WTC11 (cell line): ENCODE measurements around the gene PLCG2. TPM values are rescaled to one million over a fixed set of nuclear protein-coding genes. Genes with fewer than 3 reads are reported as not detected.

Experiments used
- ATAC-seq: fragments of 200-7000 bp; cut with Tn5 transposase; 2 replicates; pipeline ENCODE4 v1.10.0; 2021; ENCODE audit warnings: mild to moderate bottlenecking, moderate library complexity
- CTCF ChIA-PET: fragments of 300-600 bp; sonication (Branson Sonifier 250); formaldehyde crosslinking; loops from one replicate; lab custom pipeline; 2021; ENCODE audit warnings: antibody characterized with exemption; lab: Charles Lee
- POLR2A ChIA-PET: fragments of 350-600 bp; sonication (Branson Sonifier 250); formaldehyde crosslinking; loops from one replicate; lab custom pipeline; 2021; ENCODE audit warnings: antibody characterized with exemption; lab: Charles Lee
- DNase-seq: peaks from one replicate; pipeline ENCODE4 v3.0.0; 2021; ENCODE audit warnings: low spot score
- H3K27ac Mint-ChIP-seq: 2 replicates; pipeline ENCODE4 v1.8.0; 2021; ENCODE audit warnings: mixed read lengths
- H3K27me3 Mint-ChIP-seq: 2 replicates; pipeline ENCODE4 v1.8.0; 2021; ENCODE audit warnings: low read depth, mild to moderate bottlenecking, moderate library complexity, mixed read lengths
- H3K36me3 Mint-ChIP-seq: 2 replicates; pipeline ENCODE4 v1.8.0; 2021; ENCODE audit warnings: mixed read lengths
- H3K4me1 Mint-ChIP-seq: 2 replicates; pipeline ENCODE4 v1.8.0; 2022; ENCODE audit warnings: mixed read lengths
- H3K4me3 Mint-ChIP-seq: 2 replicates; pipeline ENCODE4 v1.8.0; 2021; ENCODE audit warnings: mild to moderate bottlenecking, moderate library complexity, mixed read lengths
- H3K9me3 Mint-ChIP-seq: 2 replicates; pipeline ENCODE4 v1.8.0; 2021; ENCODE audit warnings: mixed read lengths
- ATF2 ChIP-seq: sonication (generic); formaldehyde crosslinking; IDR thresholded peaks from 2 replicates; pipeline ENCODE4 v1.8.1; 2022; ENCODE audit warnings: low read depth, missing genetic modification reagents, borderline replicate concordance
- ELF4 ChIP-seq: sonication (generic); formaldehyde crosslinking; IDR thresholded peaks from 2 replicates; pipeline ENCODE4 v1.8.1; 2022; ENCODE audit warnings: low read depth, mild to moderate bottlenecking, moderate library complexity, missing genetic modification reagents
- ESRRA ChIP-seq: sonication (generic); formaldehyde crosslinking; IDR thresholded peaks from 2 replicates; pipeline ENCODE4 v1.8.1; 2022; ENCODE audit warnings: mild to moderate bottlenecking, missing genetic modification reagents, borderline replicate concordance
- GTF2I ChIP-seq: fragments of 250-450 bp; sonication (Bioruptor Pico); conservative IDR thresholded peaks from 2 replicates; pipeline ENCODE4 v1.4.0; 2021; ENCODE audit warnings: mild to moderate bottlenecking
- JUN ChIP-seq: sonication (generic); formaldehyde crosslinking; IDR thresholded peaks from 2 replicates; pipeline ENCODE4 v1.8.0; 2023; ENCODE audit warnings: mild to moderate bottlenecking, missing genetic modification reagents
- PRRX2 ChIP-seq: fragments of 250-450 bp; sonication (Bioruptor Pico); IDR thresholded peaks from 2 replicates; pipeline ENCODE4 v1.8.0; 2021; ENCODE audit warnings: mild to moderate bottlenecking
- RELA ChIP-seq: sonication (generic); formaldehyde crosslinking; IDR thresholded peaks from 2 replicates; pipeline ENCODE4 v1.8.1; 2022; ENCODE audit warnings: missing genetic modification reagents, mild to moderate bottlenecking, borderline replicate concordance
- SMAD4 ChIP-seq: sonication (generic); formaldehyde crosslinking; IDR thresholded peaks from 2 replicates; pipeline ENCODE4 v1.8.0; 2022; ENCODE audit warnings: mild to moderate bottlenecking, missing genetic modification reagents
- ZMAT4 ChIP-seq: fragments of 250-450 bp; sonication (Bioruptor Pico); IDR thresholded peaks from 2 replicates; pipeline ENCODE4 v1.9.0; 2021; ENCODE audit warnings: mild to moderate bottlenecking
- ZNF121 ChIP-seq: sonication (generic); formaldehyde crosslinking; IDR thresholded peaks from 2 replicates; pipeline ENCODE4 v1.8.0; 2023; ENCODE audit warnings: missing genetic modification reagents
- ZNF138 ChIP-seq: sonication (generic); formaldehyde crosslinking; conservative IDR thresholded peaks from 2 replicates; pipeline ENCODE4 v1.8.1; 2022; ENCODE audit warnings: mild to moderate bottlenecking, moderate library complexity, missing genetic modification reagents
- ZNF317 ChIP-seq: sonication (generic); formaldehyde crosslinking; IDR thresholded peaks from 2 replicates; pipeline ENCODE4 v1.8.1; 2023; ENCODE audit warnings: low read depth, mild to moderate bottlenecking, moderate library complexity, missing genetic modification reagents, borderline replicate concordance
- ZNF425 ChIP-seq: fragments of 250-450 bp; sonication (Bioruptor Pico); conservative IDR thresholded peaks from 2 replicates; pipeline ENCODE4 v1.9.0; 2021; ENCODE audit warnings: mild to moderate bottlenecking
- ZSCAN18 ChIP-seq: fragments of 250-450 bp; sonication (Bioruptor Pico); IDR thresholded peaks from 2 replicates; pipeline ENCODE4 v2.1.2; 2022; ENCODE audit warnings: mild to moderate bottlenecking, moderate library complexity
- total RNA-seq: library from RNA; stranded (reverse); gene quantifications from 3 replicates; pipeline ENCODE4 v1.2.3, GENCODE V29; 2021

The PLCG2 gene
- total RNA-seq, 1 experiment from 2014 or later = 7.0 TPM

GRCh38 chr16:81810894-81811538, 31.9 kb downstream of the PLCG2 start (continued):
- no peak for TF ChIP-seq ZNF138 (CRISPR knock-in tag)
- no peak for TF ChIP-seq GTF2I (CRISPR knock-in tag)
- no peak for TF ChIP-seq ZMAT4 (CRISPR knock-in tag)
- TF ChIP-seq ZNF317 = no peak

GRCh38 chr16:81813648-81814047, 34.6 kb downstream of the PLCG2 start:
- H3K27me3 Mint-ChIP-seq = no peaks in the 10 kb centered on the region
- H3K4me3 Mint-ChIP-seq = no peak overlapping the region
- ChIA-PET POLR2A (no interaction called here), CTCF (interaction anchor here (2.0 kb wide), 1 partner anchor 60 kb away, joined by 5 read pairs; no protein-coding TSS in a partner anchor)
- TF ChIP-seq ZSCAN18 (CRISPR knock-in tag) = no peak
- no peak for TF ChIP-seq ZNF121 (CRISPR knock-in tag)
- no peak for TF ChIP-seq JUN
- no peak for TF ChIP-seq ESRRA
- TF ChIP-seq ZNF425 (CRISPR knock-in tag) = no peak
- TF ChIP-seq PRRX2 = no peak
- TF ChIP-seq ELF4 (CRISPR knock-in tag) = no peak
- no peak for TF ChIP-seq ATF2 (CRISPR knock-in tag)
- TF ChIP-seq RELA (CRISPR knock-in tag) = no peak
- ATAC-seq = no peak
- H3K36me3 Mint-ChIP-seq = no peaks in the 10 kb centered on the region
- peaks cover 20% of the 10 kb centered on the region for H3K4me1 Mint-ChIP-seq
- DNase-seq = no peak
- peaks cover 12% of the 10 kb centered on the region for H3K9me3 Mint-ChIP-seq
- H3K27ac Mint-ChIP-seq = no peak overlapping the region

GRCh38 chr16:81814751-81815428, 35.8 kb downstream of the PLCG2 start:
- DNase-seq = no peak
- POLR2A ChIA-PET = interaction anchor here (0.5 kb wide), 1 partner anchor 13 kb away, joined by 5 read pairs; no protein-coding TSS in a partner anchor
- CTCF ChIA-PET = interaction anchor here (1.1 to 2.0 kb wide), 2 partner anchors 59 to 65 kb away, joined by 3 to 5 read pairs; no protein-coding TSS in a partner anchor
- TF ChIP-seq SMAD4 (CRISPR knock-in tag) (no peak), ZSCAN18 (CRISPR knock-in tag) (no peak), ELF4 (CRISPR knock-in tag) (no peak)
- no peak overlapping the region for H3K4me3 Mint-ChIP-seq
- H3K9me3 Mint-ChIP-seq = peaks cover 12% of the 10 kb centered on the region
- peaks cover 20% of the 10 kb centered on the region for H3K4me1 Mint-ChIP-seq
- H3K27me3 Mint-ChIP-seq = no peaks in the 10 kb centered on the region
- 0 out of 2 replicates have a peak overlapping the region, but pooled peaks have one; percentile 65 for H3K27ac Mint-ChIP-seq
- no peaks in the 10 kb centered on the region for H3K36me3 Mint-ChIP-seq
- ATAC-seq = no peak
